HepG2 (cell line): ENCODE data around the gene KCNJ5. TPM values are rescaled to one million over a fixed set of nuclear protein-coding genes. Genes with fewer than 3 reads are reported as not detected.

Experiments used
- CBX1 ChIP-seq: IDR thresholded peaks from one replicate; pipeline ENCODE4 v1.6.1; 2016; ENCODE audit warnings: antibody characterized with exemption, low read depth
- NFAT5 ChIP-seq: sonication (generic); formaldehyde crosslinking; IDR thresholded peaks from 2 replicates; pipeline ENCODE4 v1.4.0; 2020; ENCODE audit warnings: missing genetic modification reagents
- NRL ChIP-seq: sonication (generic); formaldehyde crosslinking; IDR thresholded peaks from 2 replicates; pipeline ENCODE4 v1.5.0; 2020; ENCODE audit warnings: missing genetic modification reagents, mild to moderate bottlenecking, moderate library complexity, borderline replicate concordance
- SMC3 ChIP-seq: IDR thresholded peaks from 2 replicates; pipeline ENCODE4 v1.6.1; 2011; ENCODE audit warnings: low read length, improper control_type of control experiment
- SRSF4 ChIP-seq: fragments of 200-400 bp; formaldehyde crosslinking; IDR thresholded peaks from one replicate; pipeline ENCODE4 v1.6.1; 2018; ENCODE audit warnings: mild to moderate bottlenecking, low read depth, low read length, moderate library complexity; ENCODE audit not compliant: poor library complexity, severe bottlenecking
- ZMYM3 ChIP-seq: sonication (generic); formaldehyde crosslinking; IDR thresholded peaks from 2 replicates; pipeline ENCODE4 v1.5.1; 2020; ENCODE audit warnings: mild to moderate bottlenecking, missing genetic modification reagents
- ZNF768 ChIP-seq: sonication (generic); formaldehyde crosslinking; IDR thresholded peaks from 2 replicates; pipeline ENCODE4 v1.4.0; 2020; ENCODE audit warnings: missing genetic modification reagents
- polyA plus RNA-seq, 8 experiments: library from polyadenylated mRNA; depleted of rRNA in 3 of 8; stranded (reverse) in 7 of 8; unstranded in 1 of 8; fragments of >200 nt; fragmentation: Illumina TruSeq in 4 of 8; extraction: Trizol in 4 of 8; gene quantifications; 2 replicates each; pipeline versions ENCODE4 v1.2.1 to v1.2.3, GENCODE V29; 2011 to 2016; ENCODE audit warnings: low read depth in 4 of 8, missing spikeins in 1 of 8, mixed read lengths in 1 of 8; ENCODE audit not compliant: insufficient read depth in 1 of 8
- total RNA-seq, 5 experiments: library from RNA; depleted of rRNA; stranded (reverse); fragments of >200 nt; fragmentation: Illumina TruSeq; extraction: Trizol; gene quantifications; 2 replicates each; pipeline ENCODE4 v1.2.3, GENCODE V29; 2016; ENCODE audit warnings: low read depth in 1 of 5

Gene KCNJ5
- total and polyA plus RNA-seq, 2 of the 13 experiments (the other 11 are each of a cell fraction or from before 2014, with no cell fraction given) = not detected

GRCh38 chr11:128848815-128849455 is 42.2 kb upstream of the KCNJ5 start (continued):
- TF ChIP-seq NFAT5 (CRISPR knock-in tag) (no peak), ZNF768 (CRISPR knock-in tag) (peak; percentile 79), SMC3 (peak; percentile 4; the same call in 1 of the 2 replicates), NRL (CRISPR knock-in tag) (no peak), CBX1 (no peak), ZMYM3 (0 out of 2 replicates have a peak, but pooled peaks have one; percentile 47), SRSF4 (no peak)
